HL-60 (cell line): Measurements from ENCODE around the gene CAMKMT.

Experiments used
- GABPA ChIP-seq: IDR thresholded peaks from 2 replicates; pipeline ENCODE4 v1.6.1; 2012; ENCODE audit warnings: low read depth
- POLR2AphosphoS5 ChIP-seq: IDR thresholded peaks from 2 replicates; pipeline ENCODE4 v1.6.1; 2012; ENCODE audit warnings: low read depth
- TF ChIP-seq, protein P1 (sequence below): IDR thresholded peaks from 2 replicates; pipeline ENCODE4 v1.6.1; 2012; ENCODE audit warnings: low read depth; ENCODE audit not compliant: insufficient replicate concordance
- TF ChIP-seq, protein P2 (sequence below): IDR thresholded peaks from one replicate; pipeline ENCODE4 v1.5.1; 2011; ENCODE audit warnings: low read length, control low read depth, inconsistent platforms; ENCODE audit not compliant: insufficient read depth

DNA sequence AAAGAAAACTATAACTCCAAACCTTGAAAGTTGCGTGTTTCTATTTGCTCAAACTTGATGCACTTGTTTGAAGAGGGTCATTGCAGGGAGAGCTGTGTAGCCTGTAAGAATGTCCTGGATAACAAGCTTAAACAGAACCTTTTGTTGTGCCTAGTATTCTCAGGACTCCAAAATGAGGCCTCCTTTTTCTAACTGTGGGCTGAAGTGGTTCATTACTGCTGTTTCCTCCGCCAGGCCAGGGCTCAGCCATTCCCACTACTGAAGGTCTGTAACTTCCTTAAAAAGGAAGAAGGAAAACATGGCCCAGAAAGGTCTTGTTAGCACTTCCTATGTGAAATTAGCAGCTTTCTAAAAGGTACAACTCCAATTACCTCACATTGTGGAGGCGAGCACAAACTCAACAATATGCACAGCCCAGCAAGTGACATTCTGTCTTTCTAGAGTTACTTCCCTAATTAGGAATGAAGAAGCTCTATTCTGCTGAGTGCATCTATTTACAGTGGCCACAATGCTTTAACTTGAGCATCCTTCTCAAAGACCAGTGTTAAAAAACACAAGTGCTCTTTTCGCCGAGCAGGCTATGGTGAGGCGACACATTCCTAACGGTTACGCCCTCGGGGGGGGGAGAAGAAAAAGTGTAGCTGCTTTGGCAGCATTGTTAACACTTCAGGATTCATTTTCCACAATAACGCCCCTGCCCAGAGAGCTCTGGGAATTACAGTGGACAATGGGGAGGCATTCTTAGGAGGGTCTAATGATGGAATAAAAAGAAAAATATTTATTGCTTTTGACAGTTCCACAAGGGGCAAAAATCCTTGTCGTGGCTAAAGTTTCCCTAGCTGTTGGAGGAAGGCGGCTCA, 442.9 kb downstream of the CAMKMT start:
- TF ChIP-seq, protein P1, sequence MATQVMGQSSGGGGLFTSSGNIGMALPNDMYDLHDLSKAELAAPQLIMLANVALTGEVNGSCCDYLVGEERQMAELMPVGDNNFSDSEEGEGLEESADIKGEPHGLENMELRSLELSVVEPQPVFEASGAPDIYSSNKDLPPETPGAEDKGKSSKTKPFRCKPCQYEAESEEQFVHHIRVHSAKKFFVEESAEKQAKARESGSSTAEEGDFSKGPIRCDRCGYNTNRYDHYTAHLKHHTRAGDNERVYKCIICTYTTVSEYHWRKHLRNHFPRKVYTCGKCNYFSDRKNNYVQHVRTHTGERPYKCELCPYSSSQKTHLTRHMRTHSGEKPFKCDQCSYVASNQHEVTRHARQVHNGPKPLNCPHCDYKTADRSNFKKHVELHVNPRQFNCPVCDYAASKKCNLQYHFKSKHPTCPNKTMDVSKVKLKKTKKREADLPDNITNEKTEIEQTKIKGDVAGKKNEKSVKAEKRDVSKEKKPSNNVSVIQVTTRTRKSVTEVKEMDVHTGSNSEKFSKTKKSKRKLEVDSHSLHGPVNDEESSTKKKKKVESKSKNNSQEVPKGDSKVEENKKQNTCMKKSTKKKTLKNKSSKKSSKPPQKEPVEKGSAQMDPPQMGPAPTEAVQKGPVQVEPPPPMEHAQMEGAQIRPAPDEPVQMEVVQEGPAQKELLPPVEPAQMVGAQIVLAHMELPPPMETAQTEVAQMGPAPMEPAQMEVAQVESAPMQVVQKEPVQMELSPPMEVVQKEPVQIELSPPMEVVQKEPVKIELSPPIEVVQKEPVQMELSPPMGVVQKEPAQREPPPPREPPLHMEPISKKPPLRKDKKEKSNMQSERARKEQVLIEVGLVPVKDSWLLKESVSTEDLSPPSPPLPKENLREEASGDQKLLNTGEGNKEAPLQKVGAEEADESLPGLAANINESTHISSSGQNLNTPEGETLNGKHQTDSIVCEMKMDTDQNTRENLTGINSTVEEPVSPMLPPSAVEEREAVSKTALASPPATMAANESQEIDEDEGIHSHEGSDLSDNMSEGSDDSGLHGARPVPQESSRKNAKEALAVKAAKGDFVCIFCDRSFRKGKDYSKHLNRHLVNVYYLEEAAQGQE, result no peak
- TF ChIP-seq, protein P2, sequence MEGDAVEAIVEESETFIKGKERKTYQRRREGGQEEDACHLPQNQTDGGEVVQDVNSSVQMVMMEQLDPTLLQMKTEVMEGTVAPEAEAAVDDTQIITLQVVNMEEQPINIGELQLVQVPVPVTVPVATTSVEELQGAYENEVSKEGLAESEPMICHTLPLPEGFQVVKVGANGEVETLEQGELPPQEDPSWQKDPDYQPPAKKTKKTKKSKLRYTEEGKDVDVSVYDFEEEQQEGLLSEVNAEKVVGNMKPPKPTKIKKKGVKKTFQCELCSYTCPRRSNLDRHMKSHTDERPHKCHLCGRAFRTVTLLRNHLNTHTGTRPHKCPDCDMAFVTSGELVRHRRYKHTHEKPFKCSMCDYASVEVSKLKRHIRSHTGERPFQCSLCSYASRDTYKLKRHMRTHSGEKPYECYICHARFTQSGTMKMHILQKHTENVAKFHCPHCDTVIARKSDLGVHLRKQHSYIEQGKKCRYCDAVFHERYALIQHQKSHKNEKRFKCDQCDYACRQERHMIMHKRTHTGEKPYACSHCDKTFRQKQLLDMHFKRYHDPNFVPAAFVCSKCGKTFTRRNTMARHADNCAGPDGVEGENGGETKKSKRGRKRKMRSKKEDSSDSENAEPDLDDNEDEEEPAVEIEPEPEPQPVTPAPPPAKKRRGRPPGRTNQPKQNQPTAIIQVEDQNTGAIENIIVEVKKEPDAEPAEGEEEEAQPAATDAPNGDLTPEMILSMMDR, result no peak
- TF ChIP-seq POLR2AphosphoS5 (no peak), GABPA (no peak)
